ENCODE data around the gene ILKAP.

- no peak for TF ChIP-seq CTCF (IDR thresholded peaks at IDR 0.05; ENCODE audit: low read length)
- TF ChIP-seq EZH2 (IDR thresholded peaks at IDR 0.05; ENCODE audit: borderline replicate concordance, low read length): no peak
These were observed 32.4 kb upstream of the ILKAP start for GRCh38 chr2:238235856-238236255.
